Measurements from ENCODE around the gene KLF16.
"Not testable (repeated sequence)": the region's sequence is repeated elsewhere in the genome, so short reads cannot be mapped to it uniquely, and the experiment has no call there.

KLF16 gene

GRCh38 chr19:1883784-1884183 is 20.4 kb upstream of the KLF16 start:
- no peak for DNase-seq

GRCh38 chr19:1882786-1883692 is 19.7 kb upstream of the KLF16 start:
- DNase-seq: no peak

- no peak for DNase-seq
Measured at GRCh38 chr19:1882089-1882785, 18.9 kb upstream of the KLF16 start.

- not testable (repeated sequence) for DNase-seq
Measured at GRCh38 chr19:1881393-1882088, 18.2 kb upstream of the KLF16 start.

GRCh38 chr19:1880611-1881392 is 17.4 kb upstream of the KLF16 start:
- no peak for DNase-seq

GRCh38 chr19:1879982-1880381 is 16.6 kb upstream of the KLF16 start:
- not testable (repeated sequence) for DNase-seq

GRCh38 chr19:1878583-1878982 is 15.2 kb upstream of the KLF16 start:
- DNase-seq: not testable (repeated sequence)

GRCh38 chr19:1877280-1877660 is 13.9 kb upstream of the KLF16 start:
- not testable (repeated sequence) for DNase-seq

- not testable (repeated sequence) for DNase-seq
Measured at GRCh38 chr19:1876496-1877279, 13.3 kb upstream of the KLF16 start.

GRCh38 chr19:1875646-1876495 is 12.5 kb upstream of the KLF16 start:
- DNase-seq: peak; percentile 85

GRCh38 chr19:1875265-1875645 is 11.9 kb upstream of the KLF16 start:
- not testable (repeated sequence) for DNase-seq

- no peak for DNase-seq
Measured at GRCh38 chr19:1874554-1875185, 11.3 kb upstream of the KLF16 start.

GRCh38 chr19:1873524-1874473 is 10.4 kb upstream of the KLF16 start:
- DNase-seq: no peak

GRCh38 chr19:1872807-1873523 is 9.6 kb upstream of the KLF16 start:
- no peak for DNase-seq

- no peak for DNase-seq
Measured at GRCh38 chr19:1871630-1872029, 8.3 kb upstream of the KLF16 start.

GRCh38 chr19:1871140-1871597 is 7.8 kb upstream of the KLF16 start:
- no peak for DNase-seq

- DNase-seq: no peak
Measured at GRCh38 chr19:1868971-1869370, 5.6 kb upstream of the KLF16 start.

- no peak for DNase-seq
Measured at GRCh38 chr19:1867349-1867724, 4.0 kb upstream of the KLF16 start.
